Measurements from ENCODE around the gene LRRN3. TPM values are rescaled to one million over a fixed set of nuclear protein-coding genes. Genes with fewer than 3 reads are reported as not detected.

Gene LRRN3
- total and polyA plus RNA-seq, 2 of the 4 experiments (the other 2 are of a cell fraction): 6.9 to 15.2 TPM

- Histone ChIP-seq H3K18ac (ENCODE audit: low read depth, low read length) (no peak overlapping the region), H2AK9ac (replicated peaks; ENCODE audit: low read depth, low read length, poor library complexity) (no peak overlapping the region), H2BK120ac (ENCODE audit: low read depth, low read length) (no peak overlapping the region), H3K4me2 (ENCODE audit: low read depth, low read length) (no peak overlapping the region), H4K5ac (ENCODE audit: low read depth, low read length) (no peak overlapping the region), H2AK5ac (ENCODE audit: low read depth, low read length) (no peak overlapping the region), H4K20me1 (ENCODE audit: insufficient read depth, low read length) (no peaks in the 10 kb centered on the region), H3K4me3 (ENCODE audit: insufficient read depth, low read depth, low read length) (no peak overlapping the region), H3K4me1 (ENCODE audit: control insufficient read depth, insufficient read depth, low read length) (no peaks in the 10 kb centered on the region), H2AFZ (replicated peaks; ENCODE audit: low read length, poor library complexity) (no peak overlapping the region), H3K56ac (ENCODE audit: extremely low read depth, insufficient read depth, low read length) (no peak overlapping the region), H3K23ac (ENCODE audit: low read depth, low read length) (no peak overlapping the region), H3K27me3 (ENCODE audit: control insufficient read depth, insufficient read depth, low read length) (no peaks in the 10 kb centered on the region), H2BK20ac (ENCODE audit: low read depth, low read length) (no peak overlapping the region), H3K27ac (ENCODE audit: insufficient read depth, low read length) (no peak overlapping the region), H3K9ac (ENCODE audit: low read depth, low read length) (no peak overlapping the region), H2BK15ac (ENCODE audit: low read depth, low read length) (no peak overlapping the region), H2BK5ac (ENCODE audit: low read depth, low read length, poor library complexity, severe bottlenecking) (no peak overlapping the region), H3K14ac (replicated peaks; ENCODE audit: low read depth, low read length) (no peak overlapping the region), H3K36me3 (ENCODE audit: control insufficient read depth, insufficient read depth, low read length) (no peaks in the 10 kb centered on the region), H3K9me1 (ENCODE audit: insufficient read depth, low read length) (no peaks in the 10 kb centered on the region), H4K91ac (ENCODE audit: insufficient read depth, low read depth, low read length) (no peak overlapping the region), H3K4ac (ENCODE audit: low read depth, low read length) (no peak overlapping the region), H4K8ac (ENCODE audit: low read depth in 2 of 2, low read length in 2 of 2) (no peak overlapping the region), H3K9me3 (ENCODE audit: control insufficient read depth, insufficient read depth, low read length) (peaks cover 5% of the 10 kb centered on the region; the same call in 1 of the 2 replicates), H3K79me1 (ENCODE audit: low read depth in 1 of 2, low read length in 2 of 2) (no peaks in the 10 kb centered on the region)
- ATAC-seq (ENCODE audit: low read depth) (no peak), DNase-seq (no peak)
- TF ChIP-seq CEBPB (IDR thresholded peaks at IDR 0.05; ENCODE audit: low read depth, low read length) (no peak), ELK1 (IDR thresholded peaks at IDR 0.05; ENCODE audit: borderline replicate concordance, low read depth, low read length) (no peak), MXI1 (IDR thresholded peaks at IDR 0.05; ENCODE audit: borderline replicate concordance, low read depth, low read length) (no peak)
- dilution Hi-C loops (cut with HindIII; ENCODE audit: low sequenced_read_pairs, unreplicated experiment) (no loop called here), in situ Hi-C loops (cut with MboI; ENCODE audit: low sequenced_read_pairs) (no loop called here), intact Hi-C loops (cut with micrococcal nuclease) (no loop called here)
- CTCF ChIA-PET: interaction anchor here (0.6 kb wide), 1 partner anchor 475 kb away, joined by 3 read pairs; no protein-coding TSS in a partner anchor
- BruUV-seq (replicated peaks): no TSS peak
- POLR2A ChIA-PET (ENCODE audit: unreplicated experiment): no interaction called here
Observed at GRCh38 chr7:111059833-111060232, 31.1 kb upstream of the LRRN3 start.
